Neural cell (in vitro differentiated cells): Measurements from ENCODE around the gene SEC16B.

Experiments
- CTCF ChIP-seq: fragments of 450-650 bp; IDR thresholded peaks from 2 replicates; pipeline ENCODE4 v1.5.1; 2014; ENCODE audit warnings: antibody characterized with exemption, mild to moderate bottlenecking, moderate library complexity; ENCODE audit not compliant: poor library complexity, severe bottlenecking
- EP300 ChIP-seq: fragments of 450-650 bp; conservative IDR thresholded peaks from 2 replicates; pipeline ENCODE4 v1.6.1; 2014; ENCODE audit warnings: antibody characterized with exemption, mild to moderate bottlenecking, moderate library complexity; ENCODE audit not compliant: poor library complexity, severe bottlenecking
- EZH2 ChIP-seq: fragments of 200-600, 300-800 bp; shearing (Covaris generic), sonication (generic); IDR thresholded peaks from 2 replicates; pipeline ENCODE4 v1.6.1; 2014; ENCODE audit warnings: antibody characterized with exemption, low read length, borderline replicate concordance, mild to moderate bottlenecking; ENCODE audit not compliant: insufficient read depth, poor library complexity, severe bottlenecking
- MXI1 ChIP-seq: fragments of 450-650 bp; conservative IDR thresholded peaks from 2 replicates; pipeline ENCODE4 v1.6.1; 2014; ENCODE audit warnings: antibody characterized with exemption, mild to moderate bottlenecking; ENCODE audit not compliant: poor library complexity, severe bottlenecking
- POLR2AphosphoS5 ChIP-seq: IDR thresholded peaks from 2 replicates; pipeline ENCODE4 v1.6.1; 2012
- RAD21 ChIP-seq: fragments of 450-650 bp; conservative IDR thresholded peaks from 2 replicates; pipeline ENCODE4 v1.6.1; 2014; ENCODE audit warnings: antibody characterized with exemption, mild to moderate bottlenecking, moderate library complexity
- SMC3 ChIP-seq: fragments of 450-650 bp; conservative IDR thresholded peaks from 2 replicates; pipeline ENCODE4 v1.6.1; 2014; ENCODE audit warnings: antibody characterized with exemption, mild to moderate bottlenecking, moderate library complexity; ENCODE audit not compliant: poor library complexity
- TAF1 ChIP-seq: IDR thresholded peaks from 2 replicates; pipeline ENCODE4 v1.6.1; 2012; ENCODE audit warnings: low read depth
- TF ChIP-seq, protein P1 (sequence below): IDR thresholded peaks from 2 replicates; pipeline ENCODE4 v1.6.1; 2012; ENCODE audit warnings: borderline replicate concordance

GRCh38 chr1:177996957-177997356 is 27.1 kb upstream of the SEC16B start:
- no peak for TF ChIP-seq CTCF
- no peak for TF ChIP-seq POLR2AphosphoS5
- TF ChIP-seq RAD21, result no peak
- no peak for TF ChIP-seq TAF1
- no peak for TF ChIP-seq MXI1
- TF ChIP-seq EP300, result no peak
- TF ChIP-seq, protein P1, sequence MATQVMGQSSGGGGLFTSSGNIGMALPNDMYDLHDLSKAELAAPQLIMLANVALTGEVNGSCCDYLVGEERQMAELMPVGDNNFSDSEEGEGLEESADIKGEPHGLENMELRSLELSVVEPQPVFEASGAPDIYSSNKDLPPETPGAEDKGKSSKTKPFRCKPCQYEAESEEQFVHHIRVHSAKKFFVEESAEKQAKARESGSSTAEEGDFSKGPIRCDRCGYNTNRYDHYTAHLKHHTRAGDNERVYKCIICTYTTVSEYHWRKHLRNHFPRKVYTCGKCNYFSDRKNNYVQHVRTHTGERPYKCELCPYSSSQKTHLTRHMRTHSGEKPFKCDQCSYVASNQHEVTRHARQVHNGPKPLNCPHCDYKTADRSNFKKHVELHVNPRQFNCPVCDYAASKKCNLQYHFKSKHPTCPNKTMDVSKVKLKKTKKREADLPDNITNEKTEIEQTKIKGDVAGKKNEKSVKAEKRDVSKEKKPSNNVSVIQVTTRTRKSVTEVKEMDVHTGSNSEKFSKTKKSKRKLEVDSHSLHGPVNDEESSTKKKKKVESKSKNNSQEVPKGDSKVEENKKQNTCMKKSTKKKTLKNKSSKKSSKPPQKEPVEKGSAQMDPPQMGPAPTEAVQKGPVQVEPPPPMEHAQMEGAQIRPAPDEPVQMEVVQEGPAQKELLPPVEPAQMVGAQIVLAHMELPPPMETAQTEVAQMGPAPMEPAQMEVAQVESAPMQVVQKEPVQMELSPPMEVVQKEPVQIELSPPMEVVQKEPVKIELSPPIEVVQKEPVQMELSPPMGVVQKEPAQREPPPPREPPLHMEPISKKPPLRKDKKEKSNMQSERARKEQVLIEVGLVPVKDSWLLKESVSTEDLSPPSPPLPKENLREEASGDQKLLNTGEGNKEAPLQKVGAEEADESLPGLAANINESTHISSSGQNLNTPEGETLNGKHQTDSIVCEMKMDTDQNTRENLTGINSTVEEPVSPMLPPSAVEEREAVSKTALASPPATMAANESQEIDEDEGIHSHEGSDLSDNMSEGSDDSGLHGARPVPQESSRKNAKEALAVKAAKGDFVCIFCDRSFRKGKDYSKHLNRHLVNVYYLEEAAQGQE, result no peak
- no peak for TF ChIP-seq EZH2
- no peak for TF ChIP-seq SMC3
